KBM-7 (cell line): Measurements from ENCODE around the gene LRRIQ4.
A peak's percentile ranks its signal among the peaks of the same experiment; 100 is the strongest.

Experiments used
- DNase-seq: peaks from one replicate; pipeline ENCODE4 v3.0.0-alpha.2; 2015
- in situ Hi-C: fragments of 300-500 bp; cut with MboI; formaldehyde crosslinking; loops from 2 replicates; pipeline ENCODE4 v1.14.3; 2020; ENCODE audit warnings: low sequenced_read_pairs, low pct_unique_long_range_greater_than_20kb, mixed read lengths

LRRIQ4 gene

GRCh38 chr3:169812332-169813235 is at the start of gene LRRIQ4, which contains the start of gene LRRC34:
Gene LRRIQ4 (plus strand): TSS chr3:169812870. CDS start chr3:169821922, 9,052 bp downstream.
Gene LRRC34 (minus strand): TSS chr3:169812904. CDS start chr3:169812548, 356 bp downstream.
- DNase-seq: peak; percentile 83
- in situ Hi-C loops: no loop called here

- in situ Hi-C loops: no loop called here
- peak; percentile 85 for DNase-seq
Measured at GRCh38 chr3:169764312-169764881, 48.3 kb upstream of the LRRIQ4 start.

GRCh38 chr3:169764882-169765612 is 47.6 kb upstream of the LRRIQ4 start, which contains the start of gene TERC:
Gene TERC (minus strand): TSS chr3:169765060.
- peak; percentile 89 for DNase-seq
- in situ Hi-C loops: no loop called here

DNA sequence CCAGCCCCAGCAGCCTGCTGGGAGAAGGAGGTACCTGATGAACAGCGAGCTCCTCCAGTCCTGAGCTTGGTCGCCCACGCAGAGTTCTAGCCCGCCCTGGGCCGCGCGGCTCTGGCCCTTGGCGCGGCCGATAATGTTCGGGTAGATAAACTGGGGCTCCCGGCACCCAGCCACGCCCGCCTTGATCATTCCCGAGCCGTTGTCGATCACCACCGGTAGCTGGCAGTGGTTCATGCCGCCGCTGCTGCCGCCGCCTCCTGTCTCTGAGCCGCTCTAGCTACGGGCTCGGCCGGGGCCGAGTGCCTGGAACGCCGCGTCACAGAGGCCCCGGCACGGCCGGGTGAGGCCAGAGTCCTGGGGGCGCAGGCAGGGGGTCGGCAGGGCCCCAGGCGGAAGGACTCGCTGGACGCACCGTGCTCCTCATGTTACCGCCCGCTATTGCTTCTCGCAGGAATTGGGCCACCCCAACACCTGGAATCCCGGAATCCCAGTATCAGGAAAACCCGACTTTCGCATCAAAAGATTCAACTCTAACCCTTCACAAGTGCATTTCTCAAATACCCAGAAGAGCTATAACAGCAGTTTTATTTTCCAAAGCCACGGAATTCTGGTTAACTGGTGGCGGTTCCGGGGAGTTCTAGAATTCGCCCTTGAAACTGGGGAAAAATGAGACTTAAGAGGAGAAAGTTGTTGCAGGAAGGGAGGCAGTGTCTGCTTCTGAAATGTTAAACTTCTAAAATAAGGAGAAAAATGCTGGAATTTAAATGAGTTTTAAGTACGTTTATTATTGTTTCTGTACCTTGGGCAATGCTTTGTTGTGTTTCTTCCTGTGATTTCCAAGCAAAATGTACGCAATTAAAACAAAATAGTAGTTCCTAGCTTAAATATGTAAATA is 43.1 kb upstream of the LRRIQ4 start, which contains the start of gene ACTRT3:
Gene ACTRT3, minus strand, starts transcription at position 275 of the 895 bp plus-strand sequence. Its CDS starts 41 bp downstream, at position 234.
- DNase-seq: peak; percentile 80
- in situ Hi-C loops: no loop called here

- DNase-seq: peak; percentile 91
- in situ Hi-C loops: no loop called here
Measured at GRCh38 chr3:169771497-169772304, 41.0 kb upstream of the LRRIQ4 start.

- peak; percentile 83 for DNase-seq
- in situ Hi-C loops: no loop called here
Measured at GRCh38 chr3:169772305-169772896, 40.3 kb upstream of the LRRIQ4 start.

DNA sequence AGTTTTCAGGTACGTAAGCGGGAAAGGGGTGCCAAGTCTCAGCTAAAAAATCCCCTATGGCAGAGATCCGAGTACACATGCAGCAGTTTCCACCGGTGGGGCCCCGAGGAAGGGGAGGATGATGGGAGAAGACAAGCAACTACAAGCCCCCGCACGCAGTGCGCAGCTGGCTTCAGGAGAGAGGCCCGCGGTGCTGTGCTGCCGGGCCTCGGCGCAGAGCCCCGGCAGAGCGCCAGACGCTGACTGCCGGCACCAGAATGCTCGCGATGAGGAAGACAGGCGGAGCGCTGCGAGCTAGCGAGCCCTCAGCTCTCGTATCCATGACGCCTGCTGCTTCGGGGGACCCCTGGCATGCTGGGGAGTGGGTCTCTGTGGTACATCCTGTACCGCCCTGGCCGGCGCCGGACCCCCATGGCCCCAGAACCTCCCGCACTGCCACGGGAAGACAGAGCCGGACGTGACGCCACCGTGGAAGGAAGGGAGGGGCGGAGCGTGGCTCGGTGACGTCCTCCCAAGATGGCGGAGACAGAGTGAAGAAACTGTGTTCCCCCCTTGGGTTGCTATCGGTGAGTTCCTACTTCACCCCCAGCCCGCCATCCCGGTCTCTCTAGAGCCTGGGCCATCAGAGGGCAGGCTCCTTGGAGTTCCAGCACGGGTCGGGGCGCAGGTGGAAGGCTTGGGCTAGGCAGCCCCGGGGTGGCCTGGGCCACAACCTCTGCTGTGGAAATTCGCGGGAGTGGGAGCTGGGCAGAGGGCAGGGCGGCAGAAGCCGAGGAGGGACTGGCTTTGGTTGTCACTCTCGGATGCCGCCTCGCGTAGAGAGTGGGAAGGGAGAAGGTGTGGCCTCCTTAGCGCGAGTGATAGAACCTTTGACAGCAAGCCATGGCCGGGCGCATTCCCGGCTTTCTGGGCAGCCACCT is 39.5 kb upstream of the LRRIQ4 start, which contains the start of gene MYNN:
Gene MYNN, plus strand, starts transcription at position 500 of the 920 bp plus-strand sequence. CDS start 900 bp downstream, outside the sequence.
- in situ Hi-C loops: no loop called here
- peak; percentile 94 for DNase-seq

- in situ Hi-C loops: no loop called here
- no peak for DNase-seq
Measured at GRCh38 chr3:169774186-169774585, 38.5 kb upstream of the LRRIQ4 start.

DNA sequence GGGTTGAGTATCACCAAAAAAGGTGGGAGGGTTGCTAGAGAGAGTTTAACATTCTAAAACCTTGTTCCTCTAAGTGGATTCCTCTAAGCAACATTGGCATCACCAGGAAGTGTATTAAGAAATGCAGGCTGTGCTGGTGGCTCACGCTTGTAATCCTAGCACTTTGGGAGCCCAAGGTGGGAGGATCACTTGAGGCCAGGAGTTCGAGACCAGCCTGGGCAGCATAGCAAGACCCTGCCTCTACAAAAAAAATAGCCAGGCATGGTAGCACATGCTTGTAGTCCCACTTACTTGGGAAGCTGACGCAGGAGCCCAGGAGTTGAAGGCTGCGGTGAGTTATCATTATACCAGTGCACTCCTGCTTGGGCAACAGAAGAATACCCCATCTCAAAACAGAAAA is 34.8 kb upstream of the LRRIQ4 start:
- no peak for DNase-seq
- in situ Hi-C loops: no loop called here

DNA sequence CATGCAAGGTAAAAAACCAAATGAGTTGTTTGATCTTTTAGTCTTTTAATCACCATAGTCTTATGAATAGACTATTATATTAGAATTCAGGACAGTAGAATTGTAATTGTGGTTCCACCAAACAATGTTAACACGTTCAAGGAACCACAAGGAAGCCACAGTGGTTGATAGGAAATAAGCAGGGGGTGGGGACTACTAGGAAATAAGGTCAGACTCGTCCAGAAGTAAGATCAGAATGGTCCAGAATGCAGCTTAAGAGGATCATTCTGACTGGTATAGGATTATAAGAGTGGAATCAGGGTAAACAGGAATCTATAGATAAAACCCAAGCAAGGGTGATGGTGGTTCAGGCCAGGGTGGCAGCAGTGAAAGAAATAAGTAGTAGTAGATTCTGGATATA is 31.9 kb upstream of the LRRIQ4 start:
- in situ Hi-C loops: no loop called here
- no peak for DNase-seq

DNA sequence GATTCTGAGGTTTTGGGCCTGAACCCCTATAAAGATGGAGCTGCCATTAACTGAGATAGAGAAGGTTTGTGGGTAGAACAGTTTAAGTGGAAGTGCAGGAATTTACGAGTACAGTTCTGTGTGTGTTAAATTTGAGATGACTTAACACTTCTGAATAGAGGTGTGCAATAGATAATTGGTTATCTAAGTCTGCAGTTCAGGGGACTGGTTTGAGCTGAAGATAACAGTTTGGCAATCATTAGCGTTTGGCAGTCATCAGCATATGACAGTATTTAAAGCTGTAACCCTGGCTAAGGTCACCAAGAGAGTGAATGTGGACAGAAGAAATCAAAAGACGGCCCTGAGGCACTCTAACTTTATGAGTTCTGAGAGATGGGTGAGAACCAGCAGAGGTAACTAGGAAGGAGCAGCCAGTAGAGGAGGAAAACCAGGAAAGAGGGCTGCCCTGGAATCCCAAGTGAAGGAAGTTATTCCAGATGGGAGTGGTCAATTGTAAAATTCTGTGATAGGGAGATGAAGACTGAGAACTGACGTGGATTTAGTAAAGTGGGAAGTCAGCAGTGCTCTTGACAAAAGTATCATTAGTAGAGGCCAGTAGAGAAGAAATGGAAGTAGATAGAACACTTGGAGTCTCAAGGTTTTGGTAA is 31.3 kb upstream of the LRRIQ4 start:
- in situ Hi-C loops: no loop called here
- no peak for DNase-seq

- DNase-seq: no peak
- in situ Hi-C loops: no loop called here
Measured at GRCh38 chr3:169787120-169787519, 25.6 kb upstream of the LRRIQ4 start.

GRCh38 chr3:169787791-169788190 is 24.9 kb upstream of the LRRIQ4 start:
- in situ Hi-C loops: no loop called here
- DNase-seq: no peak

DNA sequence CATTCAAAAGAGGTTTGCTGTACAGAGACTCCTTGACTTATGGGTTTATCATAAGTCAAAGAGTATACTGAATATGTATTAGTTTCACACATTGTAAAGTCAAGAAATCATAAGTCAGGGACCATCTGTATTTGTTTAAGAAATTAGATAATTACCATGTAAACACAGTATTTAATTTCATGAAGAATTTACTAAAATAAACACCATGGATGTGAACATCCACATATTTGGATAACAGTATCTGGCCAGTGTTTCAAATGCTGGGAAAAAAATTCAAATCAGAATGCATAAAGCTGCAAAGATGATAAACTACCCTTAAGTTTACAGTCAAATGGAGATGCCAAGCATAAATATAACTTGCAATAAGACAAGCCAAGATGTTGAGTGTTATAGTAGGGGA is 22.5 kb upstream of the LRRIQ4 start:
- DNase-seq: no peak
- in situ Hi-C loops: no loop called here

GRCh38 chr3:169790687-169791429 is 21.8 kb upstream of the LRRIQ4 start:
- no peak for DNase-seq

More at GRCh38 chr3:169790687-169791429, 21.8 kb upstream of the LRRIQ4 start:
- in situ Hi-C loops: no loop called here
